ENCODE data around the gene BHLHE23.

BHLHE23 gene

GRCh38 chr20:63009045-63009961 is 2.5 kb upstream of the BHLHE23 start:
- DNase-seq (ENCODE audit: low spot score): peak; percentile 94

- DNase-seq (ENCODE audit: low spot score): no peak
Measured at GRCh38 chr20:63008541-63009044, 1.8 kb upstream of the BHLHE23 start.

DNA sequence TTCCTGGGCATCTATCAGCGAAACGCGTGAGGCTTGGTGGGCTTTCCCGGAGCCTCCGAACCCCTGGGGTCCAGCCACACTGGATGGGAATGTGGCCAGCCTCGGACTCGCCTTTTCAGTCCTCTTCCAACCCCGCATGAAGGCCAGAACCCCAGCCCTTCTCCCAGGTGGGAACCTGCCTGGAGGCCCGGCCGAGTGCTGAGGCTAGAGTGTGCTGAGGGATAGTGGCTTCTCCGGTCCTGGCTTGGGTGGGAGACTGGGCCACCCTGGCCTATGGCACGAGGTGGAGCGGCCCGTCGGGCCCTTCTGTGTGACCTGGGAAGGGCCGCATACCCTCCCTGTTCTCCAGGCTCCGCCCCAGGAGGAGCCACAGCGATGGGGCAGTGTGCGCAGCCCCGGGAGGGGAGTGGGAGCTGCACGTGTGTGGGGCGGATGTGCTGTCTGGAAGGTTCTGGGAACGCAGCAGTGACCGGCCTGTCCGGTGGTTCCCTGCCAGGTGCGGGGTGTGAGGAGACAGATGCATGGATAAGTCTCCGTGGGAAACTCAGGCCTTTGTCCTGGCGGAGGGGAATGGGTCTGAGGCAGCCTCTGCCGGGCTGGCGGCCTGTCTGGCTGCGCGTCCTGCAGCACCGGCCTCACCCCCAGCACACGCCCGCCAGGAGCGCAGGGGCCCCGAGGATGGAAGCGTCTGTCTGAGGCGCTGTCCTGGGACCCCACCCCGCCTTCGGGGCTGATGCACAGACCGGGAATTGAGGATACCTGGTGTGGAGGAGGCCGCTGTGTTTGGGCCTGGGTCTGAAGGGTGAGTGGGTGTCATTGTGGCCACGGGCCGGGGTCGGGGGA is 1.1 kb upstream of the BHLHE23 start:
- no peak for DNase-seq (ENCODE audit: low spot score)

GRCh38 chr20:63007360-63007645 is 539 bp upstream of the BHLHE23 start:
- DNase-seq (ENCODE audit: low spot score): no peak

DNA sequence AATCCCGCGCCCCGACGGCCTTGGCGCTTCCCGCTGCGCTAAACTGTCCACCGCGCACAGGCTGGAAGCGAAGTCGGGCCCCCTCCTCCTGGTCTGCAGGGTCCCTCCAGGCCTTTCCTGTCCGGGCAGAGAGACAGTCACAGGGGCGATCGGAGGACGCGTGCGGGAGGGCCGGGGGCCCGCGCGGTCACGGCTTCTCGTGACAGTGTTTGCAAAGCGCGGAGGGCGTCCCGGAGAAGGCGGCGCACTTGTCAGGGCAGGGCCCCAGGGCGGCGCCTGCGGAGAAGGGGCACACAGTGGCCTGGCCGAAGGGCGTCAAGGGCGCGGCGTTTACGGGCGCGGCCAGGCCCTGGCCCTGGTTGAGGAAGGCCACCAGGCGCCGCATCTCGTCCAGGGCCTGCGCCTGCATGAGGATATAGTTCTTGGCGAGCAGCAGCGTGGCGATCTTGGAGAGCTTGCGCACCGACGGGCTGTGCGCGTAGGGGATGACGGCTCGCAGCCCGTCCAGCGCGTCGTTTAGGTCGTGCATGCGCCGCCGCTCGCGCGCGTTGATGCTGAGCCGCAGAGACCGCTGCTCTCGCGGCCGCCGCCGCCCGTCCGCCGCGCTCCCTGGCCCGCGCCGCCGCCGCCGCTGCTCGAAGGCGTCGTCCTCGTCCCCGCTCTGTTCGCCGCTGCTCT is 763 bp downstream of the BHLHE23 start:
- no peak for DNase-seq (ENCODE audit: low spot score)

GRCh38 chr20:63005365-63005861 is 1.4 kb downstream of the BHLHE23 start:
- DNase-seq (ENCODE audit: low spot score): no peak

- DNase-seq (ENCODE audit: low spot score): no peak
Measured at GRCh38 chr20:63004607-63005364, 2.0 kb downstream of the BHLHE23 start.

DNA sequence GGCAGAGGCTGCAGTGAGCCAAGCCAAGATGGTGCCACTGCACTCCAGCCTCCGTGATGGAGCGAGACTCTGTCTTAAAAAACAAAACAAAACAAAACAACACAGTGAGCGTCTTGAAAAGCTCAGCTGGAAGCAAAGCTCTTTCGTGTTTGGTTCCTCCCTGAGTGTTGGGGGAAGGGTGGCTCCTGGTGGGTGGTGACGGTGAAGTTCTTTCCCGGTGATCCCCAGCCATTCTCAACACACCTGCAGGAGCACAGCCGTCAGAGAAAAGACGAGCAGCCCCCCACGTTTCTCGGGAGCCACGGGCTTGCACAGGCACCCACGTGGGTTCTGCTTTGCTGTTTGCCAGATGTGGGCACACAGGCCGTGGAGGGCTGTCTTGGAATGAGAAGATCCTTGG is 3.2 kb downstream of the BHLHE23 start:
- no peak for DNase-seq (ENCODE audit: low spot score)

DNA sequence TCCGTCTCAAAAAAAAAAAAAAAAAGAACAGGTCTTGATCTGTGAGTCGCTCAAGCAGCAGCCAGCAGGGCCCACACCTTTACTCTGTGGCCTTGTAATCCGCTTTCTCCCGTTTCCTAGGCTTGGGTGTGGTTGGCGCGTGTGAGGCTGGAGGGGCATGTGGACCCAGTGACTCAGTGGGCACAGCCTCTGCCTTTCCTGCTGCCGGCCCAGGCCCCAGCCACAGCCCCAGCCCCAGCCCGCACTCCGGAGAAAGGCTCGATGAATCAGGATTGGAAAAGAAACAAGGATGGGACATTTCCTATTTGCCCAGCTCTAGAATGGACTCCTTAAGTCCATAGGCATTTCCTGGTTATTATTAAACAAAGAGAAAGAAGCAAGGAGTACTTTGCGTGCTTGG is 4.3 kb downstream of the BHLHE23 start:
- DNase-seq (ENCODE audit: low spot score): no peak

- no peak for DNase-seq (ENCODE audit: low spot score)
Measured at GRCh38 chr20:63000958-63001357, 5.8 kb downstream of the BHLHE23 start.

DNA sequence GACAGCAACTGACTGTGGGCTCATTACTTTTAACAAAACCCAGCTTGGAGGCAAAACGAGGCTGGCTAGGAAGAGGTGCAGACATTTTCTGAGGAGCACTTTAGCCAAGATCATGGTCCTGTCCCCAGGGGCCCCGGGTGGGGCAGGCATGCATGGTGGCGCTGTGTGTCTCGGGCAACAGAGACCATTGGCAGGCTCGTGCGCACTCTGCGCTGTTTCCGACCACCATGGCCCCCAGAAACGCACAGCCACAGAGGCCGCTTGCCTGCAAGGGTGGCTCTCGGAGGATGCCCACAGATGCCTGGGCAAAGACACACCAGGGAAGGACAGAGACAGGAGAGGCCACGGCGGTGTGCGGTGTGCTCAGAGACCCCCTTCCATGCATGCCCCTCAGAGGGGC is 6.7 kb downstream of the BHLHE23 start:
- no peak for DNase-seq (ENCODE audit: low spot score)

GRCh38 chr20:62999580-62999979 is 7.2 kb downstream of the BHLHE23 start:
- DNase-seq (ENCODE audit: low spot score): no peak

GRCh38 chr20:62998449-62998848 is 8.3 kb downstream of the BHLHE23 start:
- DNase-seq (ENCODE audit: low spot score): no peak

- DNase-seq (ENCODE audit: low spot score): no peak
Measured at GRCh38 chr20:62997417-62998035, 9.2 kb downstream of the BHLHE23 start.

DNA sequence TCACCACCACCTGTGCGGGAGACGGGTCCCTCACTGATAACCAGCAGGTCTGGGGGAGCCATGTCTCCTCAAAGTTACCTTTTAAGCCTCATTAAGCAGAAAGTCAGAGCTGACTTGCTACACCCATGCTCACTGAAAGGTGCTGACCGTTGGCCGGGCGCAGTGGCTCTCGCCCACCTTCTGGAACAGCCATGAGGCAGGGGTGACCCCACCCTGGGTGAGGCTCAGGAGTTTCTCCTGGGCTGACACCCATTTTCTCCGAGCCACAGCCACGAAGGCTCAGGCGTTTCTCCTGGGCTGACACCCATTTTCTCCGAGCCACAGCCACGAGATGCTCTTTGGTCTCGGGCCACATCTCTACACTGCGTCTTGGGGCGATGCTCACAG is 10.2 kb downstream of the BHLHE23 start:
- DNase-seq (ENCODE audit: low spot score): no peak

DNA sequence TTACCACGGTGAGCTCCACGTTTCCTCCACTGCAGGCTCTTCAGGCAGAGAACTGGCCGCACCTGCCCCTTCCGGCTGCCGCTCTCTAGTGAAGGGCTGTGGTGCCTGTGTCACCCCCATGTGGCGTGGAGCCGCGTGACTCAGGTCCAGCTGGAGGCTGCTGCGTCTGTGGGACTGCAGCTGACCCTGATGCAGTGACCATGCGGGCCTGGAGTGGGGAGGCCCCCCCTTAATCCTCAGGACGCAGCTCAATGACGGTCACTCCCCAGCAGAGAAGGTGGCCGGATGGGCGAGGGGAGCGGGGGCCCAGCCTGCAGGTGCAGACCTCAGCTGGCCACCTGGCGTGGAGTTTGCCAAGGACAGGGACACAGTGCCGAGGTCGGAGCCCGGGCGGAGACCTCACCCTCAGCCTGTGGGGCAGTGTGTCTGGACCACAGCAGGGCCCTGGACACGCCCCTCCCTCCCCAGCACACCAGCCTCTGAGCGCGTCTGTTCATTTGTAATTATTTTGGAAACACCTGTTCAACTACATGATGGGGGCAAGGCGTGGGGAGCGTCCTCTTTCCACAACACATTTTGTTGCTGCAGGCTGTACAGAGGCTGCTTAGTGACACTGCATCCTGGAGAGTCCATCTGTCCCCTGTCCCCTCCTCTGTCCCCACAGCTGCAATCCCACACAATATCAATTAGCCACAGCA is 10.7 kb downstream of the BHLHE23 start:
- no peak for DNase-seq (ENCODE audit: low spot score)

- DNase-seq (ENCODE audit: low spot score): no peak
Measured at GRCh38 chr20:62995481-62995880, 11.3 kb downstream of the BHLHE23 start.

DNA sequence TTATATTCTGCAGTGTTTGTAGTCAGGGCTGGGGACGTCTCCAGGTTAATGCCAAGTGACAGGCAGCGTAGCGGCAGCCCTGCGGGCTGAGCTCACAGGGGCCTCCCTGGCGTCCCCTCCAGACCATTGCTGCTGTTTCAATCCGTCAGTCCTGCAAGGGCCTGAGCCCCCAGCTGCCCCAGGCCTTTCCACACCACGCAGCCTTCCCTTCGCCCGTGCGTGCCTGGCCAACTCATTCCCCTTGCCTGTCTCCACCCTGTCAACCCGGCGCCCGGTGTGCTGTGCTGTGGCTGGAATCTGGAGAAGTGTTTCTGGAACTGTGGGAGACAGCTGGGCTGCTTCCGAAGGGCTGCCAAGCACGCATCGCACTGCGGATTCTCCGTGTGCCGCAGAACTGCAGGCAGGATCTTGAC is 11.9 kb downstream of the BHLHE23 start:
- no peak for DNase-seq (ENCODE audit: low spot score)

- no peak for DNase-seq (ENCODE audit: low spot score)
Measured at GRCh38 chr20:62993856-62994494, 12.8 kb downstream of the BHLHE23 start.

DNA sequence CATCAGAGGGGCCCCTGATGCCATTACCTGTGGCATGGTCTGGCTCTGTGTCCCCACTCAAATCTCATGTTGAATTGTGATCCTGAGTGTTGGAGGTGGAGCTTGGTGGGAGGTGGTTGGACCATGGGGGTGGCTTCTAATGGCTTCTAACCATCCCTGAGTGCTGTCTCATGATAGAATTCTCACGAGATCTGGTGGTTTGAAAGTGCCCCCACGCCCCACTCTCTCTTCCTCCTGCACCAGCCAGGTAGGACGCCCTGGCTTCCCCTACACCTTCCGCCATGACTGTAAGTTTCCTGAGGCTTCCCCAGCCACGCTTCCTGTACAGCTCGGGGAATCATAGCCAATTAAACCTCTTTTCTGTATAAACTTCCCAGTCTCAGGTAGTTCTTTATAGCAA is 14.9 kb downstream of the BHLHE23 start:
- no peak for DNase-seq (ENCODE audit: low spot score)

Measured in AG08396 (cell line).